ENCODE measurements around the gene ARSA. TPM values are rescaled to one million over a fixed set of nuclear protein-coding genes. Genes with fewer than 3 reads are reported as not detected.
A peak's percentile ranks its signal among the peaks of the same experiment; 100 is the strongest.

The ARSA gene
- total RNA-seq, 1 experiment from 2014 or later, result 10.3 TPM

DNA sequence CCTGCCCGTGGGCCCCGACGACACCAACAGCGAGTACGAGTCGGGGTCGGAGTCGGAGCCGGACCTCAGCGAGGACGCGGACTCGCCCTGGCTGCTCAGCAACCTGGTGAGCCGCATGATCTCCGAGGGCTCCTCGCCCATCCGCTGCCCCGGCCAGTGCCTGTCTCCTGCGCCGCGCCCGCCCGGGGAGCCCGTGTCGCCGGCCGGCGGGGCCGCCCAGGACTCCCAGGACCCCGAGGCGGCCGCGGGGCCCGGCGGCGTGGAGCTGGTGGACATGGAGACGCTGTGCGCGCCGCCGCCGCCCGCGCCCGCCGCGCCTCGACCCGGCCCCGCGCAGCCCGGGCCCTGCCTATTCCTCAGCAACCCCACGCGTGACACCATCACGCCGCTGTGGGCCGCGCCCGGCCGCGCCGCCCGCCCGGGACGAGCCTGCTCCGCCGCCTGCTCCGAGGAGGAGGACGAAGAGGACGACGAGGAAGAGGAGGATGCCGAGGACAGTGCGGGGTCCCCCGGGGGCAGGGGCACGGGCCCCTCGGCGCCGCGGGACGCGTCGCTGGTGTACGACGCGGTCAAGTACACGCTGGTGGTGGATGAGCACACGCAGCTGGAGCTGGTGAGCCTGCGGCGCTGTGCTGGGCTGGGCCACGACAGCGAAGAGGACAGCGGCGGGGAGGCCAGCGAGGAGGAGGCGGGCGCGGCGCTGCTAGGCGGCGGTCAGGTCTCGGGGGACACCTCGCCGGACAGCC, 23.5 kb downstream of the ARSA start:
- Histone ChIP-seq H3K27me3 (ENCODE audit: insufficient read depth, low read length) (peaks cover 4% of the 10 kb centered on the region; the same call in 1 of the 2 replicates), H3K56ac (ENCODE audit: insufficient read length, low read depth, low read length) (no peak overlapping the region)
- H3K4me1 Mint-ChIP-seq, result peaks cover 13 to 14% of the 10 kb centered on the region in 2 experiments

More for the DNA sequence above, 23.5 kb downstream of the ARSA start:
- no peak overlapping the region for H2BK12ac ChIP-seq (ENCODE audit: insufficient read length, low read depth, low read length)
- H4K20me1 ChIP-seq (ENCODE audit: control insufficient read depth, insufficient read depth, insufficient read length), result no peaks in the 10 kb centered on the region
- H3K4me3 Mint-ChIP-seq, result no peak overlapping the region
- no peak overlapping the region for H2BK120ac ChIP-seq (ENCODE audit: low read depth, low read length, poor library complexity, severe bottlenecking)
- peaks cover 42% of the 10 kb centered on the region for H3K27me3 Mint-ChIP-seq (ENCODE audit: low read depth)
- H3K36me3 Mint-ChIP-seq (ENCODE audit: insufficient read depth in 1 of 3, low read depth in 3 of 3), result no peaks in the 10 kb centered on the region; a peak in 1 of 7 replicates
- H4K5ac ChIP-seq (ENCODE audit: insufficient read length, low read depth, low read length), result no peak overlapping the region
- TF ChIP-seq, protein P1, sequence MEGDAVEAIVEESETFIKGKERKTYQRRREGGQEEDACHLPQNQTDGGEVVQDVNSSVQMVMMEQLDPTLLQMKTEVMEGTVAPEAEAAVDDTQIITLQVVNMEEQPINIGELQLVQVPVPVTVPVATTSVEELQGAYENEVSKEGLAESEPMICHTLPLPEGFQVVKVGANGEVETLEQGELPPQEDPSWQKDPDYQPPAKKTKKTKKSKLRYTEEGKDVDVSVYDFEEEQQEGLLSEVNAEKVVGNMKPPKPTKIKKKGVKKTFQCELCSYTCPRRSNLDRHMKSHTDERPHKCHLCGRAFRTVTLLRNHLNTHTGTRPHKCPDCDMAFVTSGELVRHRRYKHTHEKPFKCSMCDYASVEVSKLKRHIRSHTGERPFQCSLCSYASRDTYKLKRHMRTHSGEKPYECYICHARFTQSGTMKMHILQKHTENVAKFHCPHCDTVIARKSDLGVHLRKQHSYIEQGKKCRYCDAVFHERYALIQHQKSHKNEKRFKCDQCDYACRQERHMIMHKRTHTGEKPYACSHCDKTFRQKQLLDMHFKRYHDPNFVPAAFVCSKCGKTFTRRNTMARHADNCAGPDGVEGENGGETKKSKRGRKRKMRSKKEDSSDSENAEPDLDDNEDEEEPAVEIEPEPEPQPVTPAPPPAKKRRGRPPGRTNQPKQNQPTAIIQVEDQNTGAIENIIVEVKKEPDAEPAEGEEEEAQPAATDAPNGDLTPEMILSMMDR (conservative IDR thresholded peaks at IDR 0.05), result no peak
- WGBS (ENCODE audit: extremely low coverage, insufficient read length, low lambda C conversion rate), result no CpG with 5 or more reads among the region's 103 CpGs
- H2AK5ac ChIP-seq (ENCODE audit: insufficient read length, low read length), result no peak overlapping the region
- H2BK15ac ChIP-seq (ENCODE audit: low read depth, low read length), result no peak overlapping the region
- no peaks in the 10 kb centered on the region; the same call in 1 of the 2 replicates for H3K4me1 ChIP-seq (ENCODE audit: insufficient read depth, low read length)
- no peak overlapping the region for H4K91ac ChIP-seq (ENCODE audit: insufficient read length, low read depth, low read length)
- peak; percentile 41 for DNase-seq
- no peak overlapping the region for H3K23ac ChIP-seq (ENCODE audit: insufficient read length, low read depth, low read length)
- H3K18ac ChIP-seq (ENCODE audit: insufficient read length, low read depth, low read length), result no peak overlapping the region
- H3T11ph ChIP-seq (ENCODE audit: low read length), result no peak overlapping the region
- H3K9me3 ChIP-seq (ENCODE audit: control insufficient read depth, low read depth, low read length), result no peaks in the 10 kb centered on the region
- no peaks in the 10 kb centered on the region; a peak in 1 of 5 replicates for H3K9me3 Mint-ChIP-seq
- H3K79me2 ChIP-seq (ENCODE audit: insufficient read depth, low read length), result no peaks in the 10 kb centered on the region
- H4K8ac ChIP-seq (replicated peaks; ENCODE audit: insufficient read length, low read depth, low read length), result no peak overlapping the region
- no peak overlapping the region for H2BK20ac ChIP-seq (ENCODE audit: low read depth, low read length, poor library complexity, severe bottlenecking)
- no peak overlapping the region for H3K27ac ChIP-seq (ENCODE audit: insufficient read length, low read depth, low read length)
- no peak overlapping the region for H3K27ac Mint-ChIP-seq
- no peak overlapping the region for H3K4me2 ChIP-seq (ENCODE audit: insufficient read depth, insufficient read length, low read length)
- H3K79me1 ChIP-seq (ENCODE audit: insufficient read depth, low read depth, low read length, poor library complexity, severe bottlenecking), result no peaks in the 10 kb centered on the region
- no peak overlapping the region for H3K9ac ChIP-seq (ENCODE audit: extremely low read depth, insufficient read length, low read length)
- no peak overlapping the region for H2BK5ac ChIP-seq (ENCODE audit: insufficient read length, low read length)
- H3K14ac ChIP-seq (ENCODE audit: insufficient read depth, low read length), result no peak overlapping the region
- H3K4ac ChIP-seq (ENCODE audit: low read depth, low read length), result no peak overlapping the region
- no peak overlapping the region for H2AFZ ChIP-seq (ENCODE audit: low read length)
- peaks cover 3% of the 10 kb centered on the region for H3K23me2 ChIP-seq (ENCODE audit: insufficient read length, low read depth, low read length, poor library complexity, severe bottlenecking)

All from H9 (cell line).